ENCODE data around the gene PRLH. TPM values are rescaled to one million over a fixed set of nuclear protein-coding genes. Genes with fewer than 3 reads are reported as not detected.

PRLH gene
- total RNA-seq, 2 donors from 2014 or later = not detected

- peak; percentile 56 for DNase-seq
- intact Hi-C loops (cut with DNase I) = no loop called here
- no peaks in the 10 kb centered on the region for H3K27me3 ChIP-seq
- H3K9me3 ChIP-seq = no peaks in the 10 kb centered on the region
- TF ChIP-seq CTCF (IDR thresholded peaks at IDR 0.05) = no peak
- peaks cover 3% of the 10 kb centered on the region for H3K36me3 ChIP-seq
- H3K9ac ChIP-seq (ENCODE audit: low read depth in 2 of 2, low read length in 2 of 2) = no peak overlapping the region
- H3K4me1 ChIP-seq = no peaks in the 10 kb centered on the region
- H3K27ac ChIP-seq = no peak overlapping the region
- no peak overlapping the region for H3K4me3 ChIP-seq
These were observed 7.3 kb upstream of the PRLH start for GRCh38 chr2:237558961-237559641.

GRCh38 chr2:237561221-237561620 is 5.2 kb upstream of the PRLH start:
- Histone ChIP-seq H3K27me3 (no peaks in the 10 kb centered on the region), H3K9me3 (no peaks in the 10 kb centered on the region), H3K4me3 (no peak overlapping the region), H3K36me3 (no peaks in the 10 kb centered on the region), H3K27ac (no peak overlapping the region), H3K9ac (ENCODE audit: low read depth in 2 of 2, low read length in 2 of 2) (no peak overlapping the region), H3K4me1 (no peaks in the 10 kb centered on the region)
- intact Hi-C loops (cut with DNase I) = no loop called here
- no peak for TF ChIP-seq CTCF (IDR thresholded peaks at IDR 0.05)
- no peak for DNase-seq

- no peak for DNase-seq
- Histone ChIP-seq H3K27me3 (no peaks in the 10 kb centered on the region), H3K4me1 (no peaks in the 10 kb centered on the region), H3K27ac (no peak overlapping the region), H3K4me3 (no peak overlapping the region), H3K9ac (ENCODE audit: low read depth in 2 of 2, low read length in 2 of 2) (no peak overlapping the region), H3K36me3 (no peaks in the 10 kb centered on the region), H3K9me3 (no peaks in the 10 kb centered on the region)
- TF ChIP-seq CTCF (IDR thresholded peaks at IDR 0.05) = no peak
- intact Hi-C loops (cut with DNase I) = no loop called here
These were observed 2.6 kb upstream of the PRLH start for GRCh38 chr2:237563816-237564215.

- Histone ChIP-seq H3K9ac (ENCODE audit: low read depth in 2 of 2, low read length in 2 of 2) (no peak overlapping the region), H3K9me3 (no peaks in the 10 kb centered on the region), H3K36me3 (no peaks in the 10 kb centered on the region), H3K4me3 (no peak overlapping the region), H3K27ac (no peak overlapping the region), H3K4me1 (no peaks in the 10 kb centered on the region), H3K27me3 (no peaks in the 10 kb centered on the region)
- intact Hi-C loops (cut with DNase I) = no loop called here
- no peak for TF ChIP-seq CTCF (IDR thresholded peaks at IDR 0.05)
- DNase-seq = no peak
These were observed 1.7 kb upstream of the PRLH start for GRCh38 chr2:237564526-237565131.

GRCh38 chr2:237565974-237566373 is 400 bp upstream of the PRLH start:
- Histone ChIP-seq H3K27me3 (no peaks in the 10 kb centered on the region), H3K9me3 (no peaks in the 10 kb centered on the region), H3K36me3 (no peaks in the 10 kb centered on the region), H3K27ac (no peak overlapping the region), H3K9ac (ENCODE audit: low read depth in 2 of 2, low read length in 2 of 2) (no peak overlapping the region), H3K4me1 (no peaks in the 10 kb centered on the region), H3K4me3 (no peak overlapping the region)
- no peak for DNase-seq
- TF ChIP-seq CTCF (IDR thresholded peaks at IDR 0.05) = no peak
- intact Hi-C loops (cut with DNase I) = no loop called here

All from colonic mucosa (tissue), 4 donors.